Posterior vena cava (tissue), 2 donors: Measurements from ENCODE around the gene TAMALIN. TPM values are rescaled to one million over a fixed set of nuclear protein-coding genes. Genes with fewer than 3 reads are reported as not detected.

Experiments
- DNase-seq: peaks from one replicate; pipeline ENCODE4 v3.0.0-alpha.2; 2020; ENCODE audit warnings: low spot score
- intact Hi-C, 2 donors: fragments of 100-400 bp; cut with DNase I; formaldehyde crosslinking; loops; one replicate each; pipeline versions ENCODE4 v1.14.1 to v1.14.2; 2022 to 2023
- total RNA-seq, 2 donors: library from RNA; stranded (reverse); fragmentation: NEBNext Ultra II Directional; extraction: Animal tissue kit (Norgen Biotek cat#: 25700); gene quantifications; one replicate each; pipeline ENCODE4 v1.2.1, GENCODE V29; 2021
- donor health status: DM: yes; HTN: yes; CAD: no.
- donor health status: DM: yes; HTN: yes; CAD: no.

Gene TAMALIN
- total RNA-seq, 2 donors from 2014 or later = 38.0 to 50.6 TPM

- no peak for DNase-seq
- intact Hi-C loops = loop anchor here in 1 of 2 donors (5.0 kb wide), 1 partner anchor 73 kb away; no protein-coding TSS in a partner anchor
Measured at GRCh38 chr12:52009081-52009751, 2.5 kb downstream of the TAMALIN start.

DNA sequence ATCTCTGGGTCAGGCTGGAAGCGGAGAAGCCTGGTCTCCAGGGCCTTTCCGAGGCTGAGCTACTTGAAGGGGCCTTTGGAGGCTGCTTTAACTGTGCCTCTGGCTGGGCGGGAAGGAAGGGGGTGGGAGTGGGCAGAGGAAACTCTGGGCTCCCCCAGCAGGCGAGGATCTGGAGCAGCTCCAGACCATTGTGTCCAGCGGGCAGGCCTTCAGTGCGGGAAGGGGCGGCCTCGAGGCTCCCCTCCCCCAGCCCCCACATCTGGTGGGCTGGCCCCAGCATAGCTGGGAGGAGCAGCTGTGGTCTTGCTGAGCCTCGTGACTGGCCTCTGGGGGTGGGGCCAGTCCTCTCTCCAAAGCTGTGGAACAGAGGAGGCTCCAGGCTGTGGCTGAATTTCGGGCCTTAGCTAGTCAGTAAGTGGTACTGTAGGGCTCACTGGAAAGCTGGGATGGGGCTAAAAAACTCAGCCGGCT, 3.4 kb downstream of the TAMALIN start:
- peak; percentile 93 for DNase-seq
- intact Hi-C loops = no loop called here

- DNase-seq = no peak
- intact Hi-C loops = no loop called here
Measured at GRCh38 chr12:52010692-52011601, 4.2 kb downstream of the TAMALIN start.

DNA sequence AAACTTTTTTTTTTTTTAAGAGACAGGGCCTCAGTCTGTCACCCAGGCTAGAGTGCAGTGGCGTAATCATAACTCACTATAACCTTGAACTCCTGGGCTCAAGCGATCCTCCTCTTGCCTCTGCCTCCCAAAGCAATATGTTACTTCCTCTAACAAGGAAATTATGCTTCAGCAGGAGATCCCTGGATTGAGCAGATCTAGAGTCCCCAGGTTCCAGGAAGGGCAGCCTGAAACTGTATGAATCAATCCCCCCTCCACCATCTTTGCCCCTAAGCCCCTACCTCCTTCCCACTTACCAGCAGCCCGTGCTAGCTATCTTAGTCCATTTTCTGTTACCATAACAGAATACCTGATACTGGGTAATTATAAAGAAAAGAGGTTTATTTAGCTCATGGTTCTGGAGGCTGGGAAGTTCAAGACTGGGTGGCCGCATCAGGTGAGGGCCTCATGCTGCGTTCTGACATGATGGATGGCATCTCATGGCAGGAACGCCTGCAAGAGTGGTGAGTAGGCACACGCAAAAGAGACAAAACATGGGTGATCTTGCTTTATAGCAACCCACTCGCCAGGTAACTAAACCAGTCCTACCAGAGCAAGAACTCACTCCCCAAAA, 5.0 kb downstream of the TAMALIN start:
- intact Hi-C loops = no loop called here
- DNase-seq = no peak

DNA sequence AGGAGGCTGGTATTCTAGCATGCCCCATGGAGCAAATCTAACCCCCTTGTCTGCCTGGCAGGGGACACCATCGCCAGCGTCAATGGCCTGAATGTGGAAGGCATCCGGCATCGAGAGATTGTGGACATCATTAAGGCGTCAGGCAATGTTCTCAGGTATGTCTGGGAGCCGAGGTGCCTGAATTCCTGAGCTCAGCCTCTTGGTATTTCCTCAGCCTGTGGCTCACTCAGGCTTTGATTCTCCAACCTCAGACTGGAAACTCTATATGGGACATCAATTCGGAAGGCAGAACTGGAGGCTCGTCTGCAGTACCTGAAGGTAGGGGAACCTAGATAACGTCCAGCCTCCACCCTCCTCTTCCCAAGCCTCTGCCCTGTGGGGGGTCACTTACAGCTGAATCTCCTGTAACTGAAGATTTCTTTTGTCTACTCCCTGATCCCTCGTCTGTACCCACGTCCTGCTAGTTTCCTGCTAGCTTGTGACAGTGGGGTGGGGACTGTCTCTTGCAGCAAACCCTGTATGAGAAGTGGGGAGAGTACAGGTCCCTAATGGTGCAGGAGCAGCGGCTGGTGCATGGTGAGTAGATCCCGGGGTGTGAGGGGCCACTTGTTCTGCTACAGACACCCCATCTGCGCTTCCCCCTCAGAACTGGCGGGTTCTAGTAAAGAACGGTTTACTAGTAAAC, 7.0 kb downstream of the TAMALIN start:
- intact Hi-C loops = no loop called here
- no peak for DNase-seq

GRCh38 chr12:52014567-52015530, 8.1 kb downstream of the TAMALIN start:
- DNase-seq = no peak
- intact Hi-C loops = no loop called here

- intact Hi-C loops = no loop called here
- DNase-seq = peak; percentile 82
Measured at GRCh38 chr12:52015532-52016041, 8.8 kb downstream of the TAMALIN start.

- intact Hi-C loops = no loop called here
- no peak for DNase-seq
Measured at GRCh38 chr12:52018433-52019112, 11.8 kb downstream of the TAMALIN start.

DNA sequence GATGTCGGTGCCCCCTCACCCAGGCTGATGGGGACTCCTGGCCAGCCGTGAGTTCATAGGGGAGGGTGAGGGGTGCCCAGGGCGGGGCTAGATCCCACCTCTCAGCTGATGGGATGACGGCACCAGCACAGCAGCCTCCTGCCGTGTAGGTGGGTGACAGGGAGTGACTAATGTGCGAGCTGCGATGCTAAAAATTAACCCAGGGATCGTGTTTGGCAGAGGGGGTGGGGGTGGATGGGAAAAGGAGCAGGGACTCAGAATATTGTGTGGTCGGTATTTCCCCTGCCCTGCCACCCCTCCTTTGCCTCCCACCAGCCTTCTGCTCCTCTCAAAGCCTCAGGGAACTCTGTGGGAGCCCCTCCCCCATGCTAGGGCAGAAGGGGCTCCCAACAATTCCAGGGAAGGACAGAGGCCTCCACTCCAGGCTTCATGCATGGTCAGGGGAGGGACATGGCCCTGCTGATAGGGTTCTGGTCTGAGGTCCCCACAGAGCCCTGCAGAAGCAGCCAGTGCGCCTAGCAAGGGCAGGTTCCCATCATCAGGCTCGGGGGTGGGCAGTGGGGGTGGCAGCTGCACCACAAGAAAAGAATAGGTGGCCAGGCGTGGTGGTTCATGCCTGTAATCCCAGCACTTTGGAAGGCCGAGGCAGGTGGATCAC, 12.5 kb downstream of the TAMALIN start:
- DNase-seq = no peak
- intact Hi-C loops = no loop called here

- DNase-seq = peak; percentile 88
- intact Hi-C loops = no loop called here
Measured at GRCh38 chr12:52020539-52021336, 14.0 kb downstream of the TAMALIN start.

- peak; percentile 81 for DNase-seq
- intact Hi-C loops = no loop called here
Measured at GRCh38 chr12:52022841-52023181, 16.1 kb downstream of the TAMALIN start.

GRCh38 chr12:52023182-52023975, 16.6 kb downstream of the TAMALIN start:
- DNase-seq = peak; percentile 97
- intact Hi-C loops = no loop called here

DNA sequence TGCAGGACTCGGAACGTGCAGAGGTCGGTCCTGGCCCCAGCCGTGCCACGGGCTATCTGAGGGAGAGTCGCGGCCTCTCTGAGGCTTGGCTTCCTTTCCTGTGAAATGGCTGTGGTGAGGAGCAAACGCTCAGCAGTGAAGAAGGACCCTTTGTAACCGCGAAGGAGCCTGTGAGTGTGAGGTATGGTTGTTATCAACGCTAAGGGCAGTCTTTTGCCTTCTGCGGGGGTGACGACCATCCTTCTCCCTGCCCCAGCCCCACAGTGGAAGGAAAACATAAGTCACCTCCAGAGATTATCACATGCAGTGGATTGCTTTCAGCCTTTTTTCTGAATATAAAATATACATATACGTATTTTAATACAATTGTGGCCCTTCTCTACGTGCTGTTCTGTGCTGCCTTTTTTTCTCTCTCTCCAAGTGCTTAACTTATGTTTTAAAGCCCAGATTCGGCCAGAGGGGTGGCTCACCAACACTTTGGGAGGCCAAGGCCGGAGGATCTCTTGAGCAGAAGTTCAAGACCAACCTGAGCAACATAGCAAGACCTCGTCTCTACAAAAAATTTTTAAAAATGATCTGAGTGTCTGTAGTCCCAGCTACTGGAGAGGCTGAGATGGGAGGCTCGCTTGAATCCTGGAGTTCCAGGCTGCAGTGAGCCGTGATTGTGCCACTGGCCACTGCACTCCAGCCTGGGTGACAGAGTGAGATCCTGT, 17.4 kb downstream of the TAMALIN start:
- DNase-seq = no peak
- intact Hi-C loops = loop anchor here in 1 of 2 donors (2.0 kb wide), 2 partner anchors 19 to 59 kb away; no protein-coding TSS in a partner anchor

DNA sequence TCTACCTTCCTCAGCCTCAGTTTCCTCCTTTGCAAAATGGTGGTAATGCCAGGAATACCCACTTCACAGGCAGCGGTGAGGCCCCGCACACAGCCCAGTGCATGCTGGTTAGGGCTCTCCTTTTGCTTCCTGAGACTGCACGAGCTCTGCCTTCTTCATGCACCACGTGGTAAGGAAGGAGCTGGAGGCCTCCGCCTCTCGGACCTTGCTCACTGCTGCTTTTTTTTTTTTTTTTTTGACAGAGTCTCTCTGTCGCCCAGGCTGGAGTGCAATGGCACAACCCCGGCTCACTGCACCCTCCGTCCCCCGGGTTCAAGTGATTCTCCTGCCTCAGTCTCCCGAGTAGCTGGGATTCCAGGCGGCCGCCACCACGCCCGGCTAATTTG, 18.1 kb downstream of the TAMALIN start:
- no peak for DNase-seq

GRCh38 chr12:52026263-52026662, 19.5 kb downstream of the TAMALIN start:
- no peak for DNase-seq
- intact Hi-C loops = loop anchor here in 1 of 2 donors (5.0 kb wide), 1 partner anchor 56 kb away; no protein-coding TSS in a partner anchor

More for the DNA sequence above, 18.1 kb downstream of the TAMALIN start:
- intact Hi-C loops = loop anchor here (2.0 to 5.0 kb wide), 3 partner anchors 20 to 58 kb away; no protein-coding TSS in a partner anchor
